ENCODE results near the gene FAM193B. TPM values are rescaled to one million over a fixed set of nuclear protein-coding genes. Genes with fewer than 3 reads are reported as not detected.

The FAM193B gene
- total RNA-seq, 6 experiments from 2014 or later: 22.1 to 55.4 (median 39.2) TPM

GRCh38 chr5:177500685-177501522, 53.5 kb downstream of the FAM193B start:
- ATAC-seq (peak; percentile 50 to 60 (median 54)), DNase-seq (peak; percentile 89 to 94 (median 90))
- 10% methylated on average over 5 of the region's 10 CpGs for WGBS (ENCODE audit: insufficient coverage, low coverage, low lambda C conversion rate, missing lambda C conversion rate)
- Histone ChIP-seq H3K27me3 (no peaks in the 10 kb centered on the region), H3K4me3 (no peak overlapping the region), H3K9me3 (no peaks in the 10 kb centered on the region), H3K4me1 (no peaks in the 10 kb centered on the region), H3K27ac (no peak overlapping the region), H3K36me3 (no peaks in the 10 kb centered on the region)
- intact Hi-C loops (cut with DNase I): loop anchor here in 1 of 2 donors (5.0 kb wide), 1 partner anchor 109 kb away; no protein-coding TSS in a partner anchor
- TF ChIP-seq, protein P1, sequence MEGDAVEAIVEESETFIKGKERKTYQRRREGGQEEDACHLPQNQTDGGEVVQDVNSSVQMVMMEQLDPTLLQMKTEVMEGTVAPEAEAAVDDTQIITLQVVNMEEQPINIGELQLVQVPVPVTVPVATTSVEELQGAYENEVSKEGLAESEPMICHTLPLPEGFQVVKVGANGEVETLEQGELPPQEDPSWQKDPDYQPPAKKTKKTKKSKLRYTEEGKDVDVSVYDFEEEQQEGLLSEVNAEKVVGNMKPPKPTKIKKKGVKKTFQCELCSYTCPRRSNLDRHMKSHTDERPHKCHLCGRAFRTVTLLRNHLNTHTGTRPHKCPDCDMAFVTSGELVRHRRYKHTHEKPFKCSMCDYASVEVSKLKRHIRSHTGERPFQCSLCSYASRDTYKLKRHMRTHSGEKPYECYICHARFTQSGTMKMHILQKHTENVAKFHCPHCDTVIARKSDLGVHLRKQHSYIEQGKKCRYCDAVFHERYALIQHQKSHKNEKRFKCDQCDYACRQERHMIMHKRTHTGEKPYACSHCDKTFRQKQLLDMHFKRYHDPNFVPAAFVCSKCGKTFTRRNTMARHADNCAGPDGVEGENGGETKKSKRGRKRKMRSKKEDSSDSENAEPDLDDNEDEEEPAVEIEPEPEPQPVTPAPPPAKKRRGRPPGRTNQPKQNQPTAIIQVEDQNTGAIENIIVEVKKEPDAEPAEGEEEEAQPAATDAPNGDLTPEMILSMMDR (IDR thresholded peaks at IDR 0.05): peak; percentile 81 to 97 (median 96)
- no peak for TF ChIP-seq POLR2A (IDR thresholded peaks at IDR 0.05)

DNA sequence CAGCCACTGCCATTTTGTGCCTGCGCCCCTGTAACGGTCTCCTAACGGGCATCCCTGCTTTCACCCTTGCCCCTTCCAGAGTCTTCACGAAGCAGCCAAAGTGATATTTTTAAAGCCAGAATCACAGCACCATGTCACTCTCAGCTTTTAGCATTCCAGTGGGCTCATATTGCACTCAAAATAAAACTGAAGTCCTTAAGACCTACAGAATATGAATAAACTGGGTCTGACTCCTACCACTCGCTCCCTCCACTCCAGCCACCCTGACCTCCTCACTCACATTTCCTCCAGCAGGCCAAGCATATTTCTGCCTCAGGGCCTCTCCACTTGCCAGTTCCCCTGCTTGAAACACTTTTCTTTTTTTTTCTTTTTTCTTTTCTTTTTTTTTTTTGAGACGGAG, 54.5 kb downstream of the FAM193B start:
- WGBS (ENCODE audit: insufficient coverage, low coverage, low lambda C conversion rate, missing lambda C conversion rate): 73% methylated on average over 5 of the region's 6 CpGs
- Histone ChIP-seq H3K4me3 (no peak overlapping the region), H3K36me3 (no peaks in the 10 kb centered on the region), H3K9me3 (no peaks in the 10 kb centered on the region), H3K4me1 (no peaks in the 10 kb centered on the region), H3K27ac (no peak overlapping the region), H3K27me3 (no peaks in the 10 kb centered on the region)
- no peak for DNase-seq
- no peak for TF ChIP-seq POLR2A (IDR thresholded peaks at IDR 0.05)
- TF ChIP-seq, protein P1 (IDR thresholded peaks at IDR 0.05): no peak
- intact Hi-C loops (cut with DNase I): loop anchor here in 1 of 2 donors (5.0 kb wide), 1 partner anchor 108 kb away; no protein-coding TSS in a partner anchor
- ATAC-seq: no peak

GRCh38 chr5:177498013-177498787, 56.2 kb downstream of the FAM193B start:
- Histone ChIP-seq H3K27me3 (no peaks in the 10 kb centered on the region), H3K4me1 (no peaks in the 10 kb centered on the region), H3K4me3 (peak overlapping the region; percentile 58 to 86 (median 64)), H3K27ac (peak overlapping the region; percentile 10 to 84 (median 14)), H3K36me3 (no peaks in the 10 kb centered on the region), H3K9me3 (no peaks in the 10 kb centered on the region)
- intact Hi-C loops (cut with DNase I): no loop called here
- WGBS (ENCODE audit: insufficient coverage, low coverage, low lambda C conversion rate, missing lambda C conversion rate): 21% methylated on average over 17 of the region's 48 CpGs
- DNase-seq (peak in 1 of 3 donors; percentile 75), ATAC-seq (peak; percentile 18 to 29 (median 22))
- no peak for TF ChIP-seq POLR2A (IDR thresholded peaks at IDR 0.05)
- TF ChIP-seq, protein P1 (IDR thresholded peaks at IDR 0.05): no peak

DNA sequence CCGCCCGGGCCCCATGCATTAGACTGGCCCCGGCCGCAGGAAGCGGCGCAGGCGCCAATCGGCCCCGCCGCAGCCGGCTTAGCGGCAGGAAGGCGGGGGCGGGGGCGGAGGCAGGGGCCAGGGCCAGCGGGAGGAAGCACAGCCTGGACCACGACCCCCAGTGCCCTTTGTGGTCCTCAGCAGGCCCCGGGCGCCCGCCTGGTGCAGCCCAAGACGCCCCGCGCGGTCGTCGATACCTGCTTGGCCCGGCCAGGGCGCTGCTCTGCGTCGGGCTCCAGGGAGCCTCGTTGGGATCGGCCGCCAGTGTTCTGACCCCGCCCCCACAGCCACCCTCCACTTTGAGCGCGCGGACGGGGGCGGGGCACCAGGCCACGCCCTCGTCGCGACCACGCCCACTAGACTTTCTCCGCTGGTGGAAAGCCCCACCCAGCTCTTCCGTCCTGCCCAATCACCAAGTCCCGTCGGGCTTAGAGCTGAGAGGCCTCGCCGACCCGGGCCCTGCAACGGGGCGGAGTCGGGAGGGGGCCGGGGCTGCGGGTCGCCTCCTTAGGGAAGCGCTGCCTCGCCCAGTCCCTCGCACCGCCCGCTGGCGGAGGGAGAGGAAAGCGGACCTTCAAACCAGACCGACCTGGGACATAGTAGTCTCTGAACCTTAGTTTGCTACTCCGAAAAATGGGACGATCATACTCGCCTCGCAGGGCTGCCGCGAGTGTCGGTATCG, 56.9 kb downstream of the FAM193B start, which contains the start of gene PDLIM7:
Gene PDLIM7 (minus strand): TSS at position 313 of the 721 bp plus-strand sequence. CDS start 1,092 bp downstream, outside the sequence.
- H3K4me1 ChIP-seq: no peaks in the 10 kb centered on the region
- ATAC-seq (peak; percentile 89 to 94 (median 92)), DNase-seq (peak; percentile 96 to 97 (median 96))
- 0% methylated on average over 28 of the region's 73 CpGs for WGBS (ENCODE audit: insufficient coverage, low coverage, low lambda C conversion rate, missing lambda C conversion rate)
- no peaks in the 10 kb centered on the region for H3K27me3 ChIP-seq
- peak within 1 kb of the TSS; percentile 56 to 84 (median 66) for H3K27ac ChIP-seq
- intact Hi-C loops (cut with DNase I): no loop called here
- TF ChIP-seq, protein P1 (IDR thresholded peaks at IDR 0.05): peak in 1 of 4 donors; percentile 17
- peak; percentile 97 for TF ChIP-seq POLR2A (IDR thresholded peaks at IDR 0.05)
- H3K36me3 ChIP-seq: no peaks in the 10 kb centered on the region
- H3K4me3 ChIP-seq: peak within 1 kb of the TSS; percentile 58 to 86 (median 64)
- H3K9me3 ChIP-seq: no peaks in the 10 kb centered on the region

All from right lobe of liver (tissue), 6 donors.